PC-3 (cell line): ENCODE data around the gene PLXNA2. TPM values are rescaled to one million over a fixed set of nuclear protein-coding genes. Genes with fewer than 3 reads are reported as not detected.

Experiments used
- ATAC-seq: fragments of 200-7000 bp; cut with Tn5 transposase; 2 replicates; pipeline ENCODE4 v1.9.1; 2020; ENCODE audit warnings: mild to moderate bottlenecking, moderate library complexity
- BruUV-seq: library from RNA; stranded (reverse); fragments of 400-500 nt; replicated peaks from 2 replicates; lab custom pipeline; 2021; lab: Mats Ljungman, UMichigan
- CTCF ChIA-PET: fragments of 300-600 bp; sonication (Branson Sonifier 250); formaldehyde crosslinking; loops from one replicate; lab custom pipeline; 2022; ENCODE audit warnings: antibody characterized with exemption; lab: Charles Lee
- POLR2A ChIA-PET: fragments of 300-600 bp; sonication (Branson Sonifier 250); formaldehyde crosslinking; loops from one replicate; lab custom pipeline; 2022; ENCODE audit warnings: antibody characterized with exemption; ENCODE audit not compliant: unreplicated experiment; lab: Charles Lee
- DNase-seq: peaks from one replicate; pipeline ENCODE4 v3.0.0-alpha.2; 2015
- H2AFZ ChIP-seq: fragments of 300-600 bp; sonication (generic); 2 replicates; pipeline ENCODE4 v1.6.0; 2016; ENCODE audit warnings: antibody characterized with exemption, low read length
- H3F3A ChIP-seq: fragments of 300-600 bp; sonication (generic); one replicate; pipeline ENCODE4 v1.6.0; 2017; ENCODE audit warnings: antibody characterized with exemption, low read length, control low read depth, mild to moderate bottlenecking; ENCODE audit not compliant: unreplicated experiment
- H3K27ac ChIP-seq: fragments of 300-600 bp; sonication (generic); 2 replicates; pipeline ENCODE4 v1.5.1; 2016; ENCODE audit warnings: mild to moderate bottlenecking, low read length
- H3K27me3 ChIP-seq: fragments of 300-600 bp; sonication (generic); 2 replicates; pipeline ENCODE4 v1.6.1; 2016; ENCODE audit warnings: low read length, mixed read lengths
- H3K36me3 ChIP-seq: fragments of 300-600 bp; sonication (generic); 2 replicates; pipeline ENCODE4 v1.6.1; 2016; ENCODE audit warnings: low read depth, mixed run types, low read length, mixed read lengths
- H3K4me1 ChIP-seq: fragments of 300-600 bp; sonication (generic); 2 replicates; pipeline ENCODE4 v1.5.1; 2016; ENCODE audit warnings: low read length; ENCODE audit not compliant: insufficient read depth
- H3K4me2 ChIP-seq: fragments of 300-600 bp; sonication (generic); 2 replicates; pipeline ENCODE4 v1.6.0; 2016; ENCODE audit warnings: low read length
- H3K4me3 ChIP-seq: fragments of 300-600 bp; sonication (generic); 2 replicates; pipeline ENCODE4 v1.5.1; 2016; ENCODE audit warnings: mild to moderate bottlenecking, low read length, mixed read lengths
- H3K79me2 ChIP-seq: fragments of 300-600 bp; sonication (generic); 2 replicates; pipeline ENCODE4 v1.6.1; 2017; ENCODE audit warnings: low read length, mixed read lengths
- H3K9ac ChIP-seq: fragments of 300-600 bp; sonication (generic); 2 replicates; pipeline ENCODE4 v1.6.0; 2016; ENCODE audit warnings: mild to moderate bottlenecking, low read length
- H3K9me2 ChIP-seq: fragments of 300-600 bp; sonication (generic); replicated peaks from 2 replicates; pipeline ENCODE4 v1.6.1; 2016; ENCODE audit warnings: mixed run types, low read length, mixed read lengths
- H3K9me3 ChIP-seq: fragments of 300-600 bp; sonication (generic); 2 replicates; pipeline ENCODE4 v1.6.1; 2016; ENCODE audit warnings: low read length, mixed read lengths
- H4K20me1 ChIP-seq: fragments of 300-600 bp; sonication (generic); 2 replicates; pipeline ENCODE4 v1.6.1; 2016; ENCODE audit warnings: low read length, mixed read lengths
- CTCF ChIP-seq: fragments of 300-600 bp; sonication (generic); conservative IDR thresholded peaks from 2 replicates; pipeline ENCODE4 v1.5.1; 2017; ENCODE audit warnings: antibody characterized with exemption, low read depth, mild to moderate bottlenecking, low read length
- EZH2 ChIP-seq: fragments of 300-600 bp; sonication (generic); IDR thresholded peaks from one replicate; pipeline ENCODE4 v1.6.1; 2017; ENCODE audit warnings: antibody characterized with exemption, mild to moderate bottlenecking, low read length; ENCODE audit not compliant: unreplicated experiment
- EZH2phosphoT487 ChIP-seq: fragments of 300-600 bp; sonication (generic); IDR thresholded peaks from 2 replicates; pipeline ENCODE4 v1.6.1; 2018; ENCODE audit warnings: mild to moderate bottlenecking, antibody characterized with exemption, low read length, borderline replicate concordance
- intact Hi-C: fragments of 100-400 bp; cut with micrococcal nuclease; formaldehyde crosslinking; loops from 2 replicates; pipeline ENCODE4 v1.9.0; 2023
- total RNA-seq: library from RNA; depleted of rRNA; stranded (reverse); fragments of >200 nt; gene quantifications from 2 replicates; pipeline ENCODE4 v1.2.3, GENCODE V29; 2014

PLXNA2 gene
- total RNA-seq, 1 experiment from 2014 or later = 16.2 TPM

DNA sequence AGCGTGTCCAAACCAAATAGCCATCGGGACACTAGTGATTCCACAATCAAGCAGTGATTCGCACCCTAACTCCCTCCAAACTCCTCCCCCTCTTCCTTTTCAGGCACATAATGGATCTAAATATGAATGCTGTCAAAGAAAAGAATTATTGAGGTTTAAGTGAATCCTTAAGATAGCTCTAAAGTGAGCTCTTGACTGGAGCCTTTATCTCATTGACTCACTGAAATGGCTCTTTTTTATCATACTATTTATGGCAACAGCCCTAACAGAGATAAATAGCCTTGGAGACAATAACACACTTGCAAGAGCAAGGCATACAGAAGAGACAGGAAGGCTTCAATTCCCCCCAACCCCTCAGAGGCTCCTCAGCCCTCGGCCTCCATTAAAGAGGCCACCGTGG, 143.3 kb downstream of the PLXNA2 start:
- Histone ChIP-seq H3K9ac (no peak overlapping the region), H2AFZ (no peak overlapping the region), H3K9me2 (no peaks in the 10 kb centered on the region), H3K4me1 (no peaks in the 10 kb centered on the region), H3K4me2 (no peak overlapping the region), H3K4me3 (no peak overlapping the region), H3K27ac (no peak overlapping the region), H3F3A (no peaks in the 10 kb centered on the region), H3K27me3 (no peaks in the 10 kb centered on the region), H4K20me1 (no peaks in the 10 kb centered on the region), H3K36me3 (no peaks in the 10 kb centered on the region), H3K79me2 (no peaks in the 10 kb centered on the region), H3K9me3 (no peaks in the 10 kb centered on the region)
- POLR2A ChIA-PET = no interaction called here
- TF ChIP-seq EZH2phosphoT487 = no peak
- TF ChIP-seq EZH2 = no peak
- no peak for TF ChIP-seq CTCF
- no peak for DNase-seq
- CTCF ChIA-PET = interaction anchor here (0.5 kb wide), 1 partner anchor 79 kb away, joined by 4 read pairs; no protein-coding TSS in a partner anchor
- intact Hi-C loops = no loop called here
- ATAC-seq = no peak
- BruUV-seq = no TSS peak

GRCh38 chr1:208100106-208100505, 144.1 kb downstream of the PLXNA2 start:
- Histone ChIP-seq H3K27ac (no peak overlapping the region), H3K79me2 (no peaks in the 10 kb centered on the region), H3K36me3 (peaks cover 2% of the 10 kb centered on the region; the same call in 1 of the 2 replicates), H3K27me3 (no peaks in the 10 kb centered on the region), H3K4me2 (no peak overlapping the region), H3K9me3 (no peaks in the 10 kb centered on the region), H3K9ac (no peak overlapping the region), H3K4me3 (no peak overlapping the region), H3K4me1 (no peaks in the 10 kb centered on the region), H3F3A (no peaks in the 10 kb centered on the region), H4K20me1 (no peaks in the 10 kb centered on the region), H2AFZ (no peak overlapping the region), H3K9me2 (no peaks in the 10 kb centered on the region)
- no peak for TF ChIP-seq EZH2
- TF ChIP-seq CTCF = no peak
- no peak for TF ChIP-seq EZH2phosphoT487
- no TSS peak for BruUV-seq
- CTCF ChIA-PET = no interaction called here
- DNase-seq = no peak
- ATAC-seq = no peak
- intact Hi-C loops = no loop called here
- POLR2A ChIA-PET = no interaction called here

GRCh38 chr1:208098773-208099172, 145.4 kb downstream of the PLXNA2 start:
- ATAC-seq (no peak), DNase-seq (no peak)
- no peak overlapping the region for H3K9ac ChIP-seq
- H4K20me1 ChIP-seq = no peaks in the 10 kb centered on the region
- H3K9me2 ChIP-seq = no peaks in the 10 kb centered on the region
- TF ChIP-seq EZH2 (no peak), EZH2phosphoT487 (no peak), CTCF (no peak)
- H3K4me1 ChIP-seq = no peaks in the 10 kb centered on the region
- H3K27ac ChIP-seq = no peak overlapping the region
- peaks cover 5% of the 10 kb centered on the region; the same call in 1 of the 2 replicates for H3K36me3 ChIP-seq
- H3K4me2 ChIP-seq = no peak overlapping the region
- no peaks in the 10 kb centered on the region for H3K27me3 ChIP-seq
- no peak overlapping the region for H3K4me3 ChIP-seq
- H3F3A ChIP-seq = no peaks in the 10 kb centered on the region
- ChIA-PET POLR2A (no interaction called here), CTCF (no interaction called here)
- H3K79me2 ChIP-seq = no peaks in the 10 kb centered on the region
- no peaks in the 10 kb centered on the region for H3K9me3 ChIP-seq
- BruUV-seq = no TSS peak
- no peak overlapping the region for H2AFZ ChIP-seq
- intact Hi-C loops = loop anchor here (10.0 kb wide), 1 partner anchor 74 kb away; no protein-coding TSS in a partner anchor
